Fibroblast of skin of back (primary cell): ENCODE data around the gene MUS81.

Experiments used
- DNase-seq: peaks from one replicate; pipeline ENCODE4 v3.0.0-alpha.2; 2013

Gene MUS81

DNA sequence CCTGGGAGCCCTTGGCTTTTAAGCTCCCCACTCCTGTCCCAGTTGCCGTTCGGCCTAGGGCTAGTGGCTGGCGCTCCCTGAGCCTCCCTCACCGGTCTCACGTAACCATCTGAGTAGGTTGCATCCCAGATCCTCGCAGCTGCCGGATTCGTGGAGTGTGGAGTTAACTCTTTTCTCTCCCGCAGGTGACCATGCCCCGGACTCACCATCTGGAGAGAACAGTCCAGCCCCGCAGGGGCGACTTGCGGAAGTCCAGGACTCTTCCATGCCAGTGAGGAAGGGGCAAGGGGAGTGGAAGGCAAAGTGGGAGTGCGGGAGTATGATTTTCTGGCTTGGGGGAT is 902 bp downstream of the MUS81 start:
- no peak for DNase-seq

DNA sequence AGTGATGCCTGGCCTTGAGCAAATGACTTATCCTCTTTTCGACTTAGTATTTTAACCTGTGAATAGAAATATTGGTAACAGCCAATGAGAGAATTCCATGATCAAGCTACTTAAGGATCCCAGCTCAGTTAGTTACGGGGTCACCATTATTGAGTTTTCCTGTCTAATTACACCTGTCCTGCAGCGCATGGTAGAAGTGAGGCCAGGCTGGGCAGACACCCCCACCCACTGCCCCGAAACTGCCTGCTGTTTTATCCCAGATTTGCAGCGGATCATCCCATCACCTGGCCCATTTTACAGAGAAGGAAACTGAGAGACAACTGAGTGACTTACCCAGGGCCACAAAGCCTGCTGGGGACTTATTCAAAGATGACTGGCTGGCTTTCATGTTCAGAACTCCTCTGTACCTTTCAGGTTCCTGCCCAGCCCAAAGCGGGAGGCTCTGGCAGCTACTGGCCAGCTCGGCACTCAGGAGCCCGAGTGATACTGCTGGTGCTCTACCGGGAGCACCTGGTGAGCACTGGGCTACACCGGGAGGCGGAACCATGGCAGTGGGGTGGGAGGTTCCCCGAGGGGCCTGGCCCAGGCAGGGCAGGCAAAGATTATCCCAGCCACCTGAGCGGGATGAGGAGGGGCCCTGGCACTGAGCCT is 1.4 kb downstream of the MUS81 start:
- no peak for DNase-seq

DNA sequence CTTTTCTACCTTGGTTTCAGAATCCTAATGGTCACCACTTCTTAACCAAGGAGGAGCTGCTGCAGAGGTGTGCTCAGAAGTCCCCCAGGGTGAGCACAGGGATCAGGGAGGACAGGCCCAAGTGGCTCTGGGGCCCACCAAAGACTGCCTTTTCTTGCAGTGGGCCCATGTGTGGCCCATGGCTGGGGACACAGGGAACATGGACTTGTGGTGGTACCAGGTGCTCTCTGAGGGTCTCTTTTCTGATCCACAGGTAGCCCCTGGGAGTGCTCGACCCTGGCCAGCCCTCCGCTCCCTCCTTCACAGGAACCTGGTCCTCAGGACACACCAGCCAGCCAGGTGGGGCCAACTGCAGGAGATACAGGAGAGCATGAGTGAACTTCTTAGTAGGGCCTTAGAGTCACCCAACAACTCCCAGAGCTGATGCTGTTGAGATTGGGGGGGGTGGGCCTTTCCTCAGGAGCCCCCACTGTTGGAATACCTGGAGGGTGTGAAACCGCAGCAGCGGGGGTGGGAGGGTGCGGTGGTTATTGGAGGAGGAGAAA is 2.0 kb downstream of the MUS81 start:
- no peak for DNase-seq

DNA sequence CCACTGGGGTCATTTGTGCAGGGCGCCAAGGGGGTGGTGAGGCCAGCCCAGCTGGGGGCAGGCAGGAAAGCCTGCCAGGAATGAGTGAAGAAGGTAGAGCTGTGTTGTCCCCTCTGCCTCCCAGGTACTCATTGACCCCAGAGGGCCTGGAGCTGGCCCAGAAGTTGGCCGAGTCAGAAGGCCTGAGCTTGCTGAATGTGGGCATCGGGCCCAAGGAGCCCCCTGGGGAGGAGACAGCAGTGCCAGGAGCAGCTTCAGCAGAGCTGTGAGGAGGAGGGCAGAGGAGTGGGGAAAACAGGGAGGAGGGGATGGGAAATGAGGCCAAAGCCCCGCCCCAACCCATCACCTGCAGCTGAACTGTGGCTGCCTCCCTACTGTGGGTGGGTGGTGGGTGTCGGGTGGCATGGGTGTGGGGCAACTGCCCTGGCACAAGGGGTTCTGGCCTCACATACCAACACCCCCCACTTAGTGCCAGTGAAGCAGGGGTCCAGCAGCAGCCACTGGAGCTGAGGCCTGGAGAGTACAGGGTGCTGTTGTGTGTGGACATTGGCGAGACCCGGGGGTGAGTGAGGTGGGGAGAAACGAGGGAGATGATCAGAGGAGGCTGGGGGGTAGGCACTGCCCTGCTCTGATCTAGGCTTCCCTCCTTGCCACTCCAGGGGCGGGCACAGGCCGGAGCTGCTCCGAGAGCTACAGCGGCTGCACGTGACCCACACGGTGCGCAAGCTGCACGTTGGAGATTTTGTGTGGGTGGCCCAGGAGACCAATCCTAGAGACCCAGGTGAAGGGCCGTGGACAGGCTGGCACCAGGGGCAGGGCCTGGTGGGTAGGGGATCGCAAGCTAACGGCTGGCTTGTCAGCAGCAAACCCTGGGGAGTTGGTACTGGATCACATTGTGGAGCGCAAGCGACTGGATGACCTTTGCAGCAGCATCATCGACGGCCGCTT is 3.0 kb downstream of the MUS81 start:
- no peak for DNase-seq

DNA sequence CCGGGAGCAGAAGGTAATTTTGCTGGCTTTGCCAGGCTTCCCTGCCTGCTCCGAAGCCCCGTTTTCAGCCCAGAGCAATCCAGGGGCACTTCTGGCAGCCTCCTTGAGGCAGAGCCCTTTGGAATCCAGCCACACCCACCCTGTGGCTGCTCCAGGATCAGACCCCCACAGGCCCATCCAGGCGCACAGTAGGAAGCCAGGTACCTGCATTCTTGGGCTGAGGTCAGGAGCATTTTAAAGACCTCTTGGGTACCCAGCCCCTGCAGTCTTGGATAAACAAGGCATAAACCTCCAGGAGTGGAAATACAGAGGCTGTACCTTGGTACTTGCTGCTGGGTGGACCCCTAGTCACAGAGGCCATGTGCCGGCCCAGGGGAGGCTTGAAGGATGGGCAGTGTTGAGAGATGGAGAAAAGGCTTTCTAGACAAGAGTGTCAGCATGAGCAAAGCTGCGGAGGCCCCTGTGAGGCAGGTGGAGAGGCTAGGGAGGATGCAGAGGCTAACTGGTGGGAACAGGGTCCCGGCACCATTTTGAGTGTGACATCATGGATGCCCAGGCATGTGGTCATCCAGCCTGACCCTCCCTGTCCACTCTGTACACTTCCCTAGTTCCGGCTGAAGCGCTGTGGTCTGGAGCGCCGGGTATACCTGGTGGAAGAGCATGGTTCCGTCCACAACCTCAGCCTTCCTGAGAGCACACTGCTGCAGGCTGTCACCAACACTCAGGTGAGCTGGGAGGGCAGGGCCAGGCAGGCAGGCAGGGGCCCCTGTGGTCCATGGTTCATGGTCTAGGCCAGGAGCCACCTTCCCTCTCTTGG is 3.9 kb downstream of the MUS81 start:
- DNase-seq: no peak

DNA sequence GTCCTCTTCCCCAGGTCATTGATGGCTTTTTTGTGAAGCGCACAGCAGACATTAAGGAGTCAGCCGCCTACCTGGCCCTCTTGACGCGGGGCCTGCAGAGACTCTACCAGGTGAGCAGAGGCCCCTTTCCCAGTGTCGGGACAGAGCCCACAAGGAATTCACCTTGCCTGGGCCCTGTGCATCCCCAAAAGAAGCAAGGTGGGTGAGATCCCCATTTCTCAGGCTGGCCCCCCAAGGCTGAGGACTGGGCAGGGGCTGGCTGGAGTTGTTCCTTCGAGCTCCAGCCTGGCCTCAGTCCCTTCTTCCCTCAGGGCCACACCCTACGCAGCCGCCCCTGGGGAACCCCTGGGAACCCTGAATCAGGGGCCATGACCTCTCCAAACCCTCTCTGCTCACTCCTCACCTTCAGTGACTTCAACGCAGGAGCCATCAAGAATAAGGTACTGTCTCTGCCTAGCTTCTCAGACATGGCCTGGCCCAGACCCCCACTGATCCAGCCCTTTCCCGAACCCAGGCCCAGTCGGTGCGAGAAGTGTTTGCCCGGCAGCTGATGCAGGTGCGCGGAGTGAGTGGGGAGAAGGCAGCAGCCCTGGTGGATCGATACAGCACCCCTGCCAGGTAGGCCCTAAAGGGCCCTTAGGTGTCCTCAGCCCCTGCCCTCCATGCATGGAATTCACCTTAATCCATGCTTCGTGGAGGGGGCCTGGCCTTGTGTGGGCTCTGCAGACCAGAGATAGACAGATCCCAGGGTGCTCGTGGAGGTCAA is 4.7 kb downstream of the MUS81 start:
- no peak for DNase-seq

DNA sequence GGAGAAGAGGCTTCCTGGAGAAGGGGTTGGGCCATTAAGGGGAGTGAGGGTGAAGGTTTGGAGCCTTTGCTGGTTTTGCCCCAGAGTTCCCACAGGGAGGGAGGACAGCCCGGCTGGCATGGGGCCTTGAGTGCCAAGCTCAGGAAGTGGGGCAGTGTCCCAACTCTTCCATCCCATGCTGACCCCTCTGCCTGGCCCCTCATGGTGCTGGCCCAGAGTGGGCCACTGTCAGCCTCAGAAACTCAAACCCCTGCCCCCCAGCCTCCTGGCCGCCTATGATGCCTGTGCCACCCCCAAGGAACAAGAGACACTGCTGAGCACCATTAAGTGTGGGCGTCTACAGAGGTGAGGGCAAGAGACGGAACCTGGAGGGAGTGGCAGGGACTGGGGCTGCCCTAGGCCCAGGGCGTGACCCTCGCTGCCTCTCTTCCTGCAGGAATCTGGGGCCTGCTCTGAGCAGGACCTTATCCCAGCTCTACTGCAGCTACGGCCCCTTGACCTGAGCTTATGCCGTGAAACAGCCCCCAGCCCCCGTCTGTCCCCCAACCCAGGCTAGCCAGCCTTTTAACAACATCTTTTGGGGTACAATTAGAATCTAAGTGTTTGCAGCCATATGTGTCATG is 5.4 kb downstream of the MUS81 start:
- no peak for DNase-seq

DNA sequence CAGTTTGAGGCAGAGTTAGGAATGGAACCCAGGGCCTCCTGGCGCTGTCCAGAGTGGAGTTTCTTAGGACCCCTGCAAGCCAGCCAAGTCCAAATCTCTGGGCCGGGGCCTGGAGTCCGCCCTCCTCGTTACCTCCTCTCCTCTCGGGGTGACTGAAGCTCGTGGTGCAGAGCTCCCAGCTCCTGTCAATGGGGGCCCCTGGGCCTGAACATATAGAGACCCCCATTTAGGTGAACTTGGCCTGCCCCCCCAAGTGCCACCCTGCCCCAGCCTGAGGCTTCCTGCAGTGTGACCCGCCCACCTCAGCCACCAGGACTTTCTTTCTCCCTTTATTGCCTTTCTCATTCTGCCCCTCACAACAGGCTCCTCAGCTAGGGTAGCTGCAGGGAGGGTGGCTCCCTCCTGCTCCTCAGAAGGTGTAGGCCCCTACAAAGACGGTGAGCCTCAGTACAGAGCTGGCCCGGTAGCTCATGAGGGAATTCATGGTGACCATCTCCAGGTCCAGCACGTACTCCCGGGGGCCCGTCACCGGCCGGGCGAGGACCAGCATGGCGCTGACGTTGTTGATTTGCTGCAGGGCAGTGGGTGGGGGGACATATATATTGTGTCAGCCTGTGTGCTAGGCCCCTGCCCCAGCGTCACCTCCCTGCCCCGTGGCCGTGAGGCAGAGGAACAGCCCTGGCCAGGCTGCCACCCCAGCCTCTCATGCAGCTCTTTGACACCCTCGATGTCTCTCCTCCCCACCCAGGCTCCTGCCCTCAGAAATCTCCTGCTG is 6.5 kb downstream of the MUS81 start:
- DNase-seq: no peak

DNA sequence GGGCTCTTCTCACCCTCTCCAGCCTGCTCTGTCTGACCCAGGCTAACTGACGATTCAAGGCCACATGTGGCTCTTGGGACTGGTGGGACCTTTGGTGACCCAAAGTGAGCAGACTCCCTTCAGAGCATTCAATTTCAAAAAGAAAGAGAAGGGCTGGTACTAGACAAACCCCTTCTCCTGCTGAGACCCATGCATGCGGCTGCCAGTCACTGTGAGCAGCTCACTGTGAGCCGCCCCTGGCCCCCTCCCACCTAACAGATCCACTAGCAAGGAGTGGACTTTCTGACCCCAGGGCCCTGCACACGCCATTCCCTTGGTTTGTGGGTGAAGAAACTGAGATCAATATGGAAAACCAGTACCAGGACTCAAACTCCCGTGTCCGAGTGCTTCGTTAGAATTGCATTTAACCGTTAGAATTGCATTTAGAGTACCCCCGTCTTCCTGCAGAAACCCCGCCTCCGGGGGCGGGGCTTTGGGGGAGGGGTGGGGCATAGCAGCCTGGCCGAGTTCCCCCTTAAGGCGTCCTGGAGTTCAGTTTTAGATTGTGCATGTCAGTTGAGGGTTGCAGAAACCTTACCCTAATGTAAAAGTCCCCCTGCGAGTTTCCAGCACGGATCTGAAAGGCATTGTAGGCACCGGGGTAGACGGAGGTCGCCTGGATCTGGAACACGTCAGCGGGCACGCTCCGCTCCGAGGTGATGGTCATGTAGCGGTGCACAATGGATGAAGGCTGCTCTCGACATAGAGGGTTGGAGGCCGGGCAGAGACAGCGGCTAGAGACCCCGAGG is 7.2 kb downstream of the MUS81 start:
- no peak for DNase-seq

DNA sequence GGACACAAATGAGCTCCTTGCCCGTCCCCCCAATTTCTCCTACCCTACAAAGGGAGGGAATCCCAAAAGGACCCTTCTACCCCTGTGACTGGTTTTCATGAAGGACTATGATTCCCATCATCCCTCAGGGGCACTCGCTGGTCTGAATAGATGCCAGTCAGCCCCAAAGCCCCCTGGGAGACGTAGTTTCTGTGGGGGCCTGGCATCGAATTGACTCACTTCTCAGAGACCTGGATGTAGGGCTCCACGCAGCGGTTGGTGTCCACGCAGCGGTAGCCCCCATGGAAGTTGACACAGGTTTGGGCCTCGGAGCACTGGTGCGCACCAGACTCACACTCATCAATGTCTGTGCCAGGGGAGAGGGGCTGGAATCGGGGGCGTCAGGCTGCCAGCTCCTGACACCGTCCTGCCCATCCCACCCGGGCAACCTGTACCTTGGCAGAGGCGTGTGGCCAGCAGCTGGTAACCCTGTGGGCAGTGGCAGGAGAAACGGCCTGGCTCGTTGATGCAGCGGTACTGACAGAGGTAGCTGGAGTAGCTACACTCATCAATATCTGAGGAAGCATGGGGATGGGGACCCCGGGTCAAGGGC is 7.9 kb downstream of the MUS81 start:
- peak; percentile 37 for DNase-seq

DNA sequence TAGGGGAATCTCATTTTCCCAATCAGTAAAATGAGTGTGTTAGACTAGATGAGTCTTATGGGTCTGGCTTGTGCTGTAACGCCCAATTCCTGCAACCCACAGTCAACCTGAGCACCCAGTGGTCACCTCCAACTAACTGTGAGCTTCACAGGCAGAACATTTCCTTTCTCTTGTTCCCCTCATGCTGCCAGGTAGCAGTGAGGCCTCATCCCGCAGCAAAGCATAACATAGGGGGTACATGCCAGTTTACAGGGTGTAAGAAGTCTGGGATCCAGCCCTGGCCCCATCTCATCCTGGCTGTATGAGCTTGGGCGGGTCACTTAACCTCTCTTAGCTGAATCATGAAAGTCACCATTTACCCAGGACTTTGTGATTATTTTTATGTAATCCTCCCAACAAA is 8.7 kb downstream of the MUS81 start:
- DNase-seq: no peak

DNA sequence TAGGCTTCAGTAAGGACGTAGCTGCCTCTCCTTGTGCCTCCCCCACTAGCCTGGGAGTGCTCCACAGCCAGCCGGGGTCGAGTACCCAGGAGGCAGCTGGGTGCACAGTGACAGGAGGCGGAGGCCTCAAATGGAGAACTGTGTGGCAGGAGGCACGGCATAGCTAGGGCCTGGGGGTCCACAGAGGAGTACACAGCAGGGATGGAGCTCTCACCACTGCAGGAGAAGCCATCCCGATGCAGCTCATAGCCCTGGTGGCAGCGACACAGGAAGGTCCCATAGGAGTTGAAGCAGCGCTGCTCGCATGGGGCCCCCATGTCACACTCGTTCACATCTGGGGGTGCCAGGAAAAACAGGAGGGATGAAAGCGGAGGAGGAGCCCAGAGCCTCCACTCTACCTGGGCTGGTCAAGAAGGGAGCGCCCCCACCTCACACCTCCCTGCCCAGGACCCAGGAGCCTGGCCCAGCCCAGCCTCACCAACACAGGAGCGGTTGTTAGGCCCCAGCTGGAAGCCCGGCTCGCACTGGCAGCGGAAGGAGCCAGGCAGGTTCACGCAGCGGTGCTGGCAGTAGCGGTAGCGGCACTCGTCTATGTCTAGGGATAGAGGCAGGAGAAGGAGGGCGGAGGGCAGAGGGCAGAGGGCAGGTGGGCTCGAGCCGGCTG is 9.5 kb downstream of the MUS81 start:
- no peak for DNase-seq

DNA sequence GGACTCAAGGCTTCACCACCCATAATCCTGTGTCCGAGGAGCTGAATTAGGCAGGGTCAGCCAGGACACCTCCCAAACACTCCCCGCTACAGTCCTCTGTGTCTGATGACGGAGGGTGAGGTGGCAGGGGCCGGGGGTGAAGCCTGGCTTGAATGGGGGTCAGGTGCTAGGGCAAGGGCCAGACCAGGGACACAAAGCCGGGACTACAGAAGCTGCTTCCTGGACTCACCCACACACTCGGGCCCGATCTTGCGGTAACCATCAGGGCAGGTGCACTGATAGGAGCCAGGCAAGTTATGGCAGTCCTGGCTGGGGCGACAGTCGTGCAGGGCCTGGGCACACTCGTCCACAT is 10.1 kb downstream of the MUS81 start:
- DNase-seq: no peak

DNA sequence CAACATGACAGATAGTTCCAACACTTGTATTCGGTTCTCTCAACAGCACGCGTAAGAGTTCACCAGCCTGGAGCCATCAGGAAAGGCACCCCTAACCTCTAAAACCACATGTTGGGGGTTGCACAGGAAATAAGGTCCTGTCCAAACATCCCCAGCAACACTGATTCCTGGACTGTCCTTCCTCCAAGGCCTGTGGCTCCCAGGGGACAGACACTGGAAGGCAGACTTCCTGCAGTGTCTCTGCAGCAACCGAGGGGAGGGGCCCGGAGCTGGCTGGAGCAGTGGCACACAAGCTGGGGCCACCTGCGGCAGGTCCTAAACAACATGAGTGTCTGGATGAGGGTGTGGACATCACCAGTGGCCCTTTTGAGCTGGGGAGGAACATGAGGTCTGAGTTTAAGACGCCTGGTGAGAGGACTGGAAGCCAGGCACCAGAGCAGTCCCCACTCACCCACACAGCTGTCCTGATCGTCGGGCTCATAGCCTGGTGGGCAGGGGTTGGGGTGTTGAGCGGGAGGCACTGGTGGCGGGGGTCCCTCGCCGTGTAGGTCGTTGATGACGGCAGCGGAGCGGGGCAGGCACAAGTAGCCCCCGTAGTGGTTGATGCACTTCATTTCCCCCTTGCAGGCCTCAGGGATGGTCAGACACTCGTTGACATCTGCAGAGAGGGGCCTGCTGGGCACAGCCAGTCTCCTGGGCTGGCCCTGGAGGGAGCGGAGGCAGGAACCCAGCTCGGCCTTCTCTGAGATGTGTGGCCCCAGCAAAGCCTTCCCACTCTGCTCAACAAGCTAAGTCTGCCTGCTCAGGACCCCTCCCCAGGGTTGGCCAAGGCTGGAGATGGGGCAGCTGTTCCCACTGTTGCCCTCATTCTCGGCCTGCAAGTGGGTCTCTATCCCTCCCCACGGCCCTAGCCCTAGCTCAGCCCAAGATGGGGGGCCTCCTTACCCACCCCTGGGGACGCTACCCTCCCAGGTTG is 10.8 kb downstream of the MUS81 start:
- DNase-seq: peak; percentile 73

DNA sequence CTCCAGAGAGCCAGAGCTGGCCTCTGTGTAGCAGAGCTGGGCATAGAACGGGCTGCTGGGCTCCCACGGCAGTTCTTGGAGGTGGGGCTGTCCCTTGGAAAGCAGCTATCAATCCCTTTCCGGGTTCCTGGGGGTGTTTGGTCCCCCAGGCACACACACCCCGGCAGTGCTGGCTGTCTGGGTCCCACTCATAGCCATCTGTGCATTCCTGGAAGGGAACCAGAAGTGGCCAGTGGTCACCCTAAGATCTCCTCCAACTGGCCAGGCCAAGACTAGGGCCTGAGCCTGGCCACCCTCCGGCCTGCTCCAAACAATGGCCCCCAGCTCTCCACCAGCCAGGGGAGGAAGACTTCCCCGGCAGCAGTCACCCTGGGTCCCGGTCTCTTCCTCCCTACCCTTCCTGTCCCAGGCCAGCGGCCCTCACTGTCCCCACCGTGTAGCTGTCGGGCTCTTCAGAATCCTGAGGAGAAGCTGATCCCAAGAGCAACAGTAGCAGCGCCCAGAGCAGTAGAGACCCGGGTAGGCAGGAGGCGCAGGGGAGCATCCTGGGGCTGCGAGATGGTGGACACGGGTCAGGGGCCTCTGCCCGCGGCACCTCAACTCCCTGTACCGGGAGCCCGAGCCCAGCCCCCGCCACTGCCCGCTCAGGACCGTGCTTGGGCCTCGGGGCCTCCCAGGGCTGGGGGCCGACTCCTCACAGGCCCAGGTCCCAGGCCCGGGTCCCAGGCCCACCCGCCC is 11.7 kb downstream of the MUS81 start:
- DNase-seq: peak; percentile 52

DNA sequence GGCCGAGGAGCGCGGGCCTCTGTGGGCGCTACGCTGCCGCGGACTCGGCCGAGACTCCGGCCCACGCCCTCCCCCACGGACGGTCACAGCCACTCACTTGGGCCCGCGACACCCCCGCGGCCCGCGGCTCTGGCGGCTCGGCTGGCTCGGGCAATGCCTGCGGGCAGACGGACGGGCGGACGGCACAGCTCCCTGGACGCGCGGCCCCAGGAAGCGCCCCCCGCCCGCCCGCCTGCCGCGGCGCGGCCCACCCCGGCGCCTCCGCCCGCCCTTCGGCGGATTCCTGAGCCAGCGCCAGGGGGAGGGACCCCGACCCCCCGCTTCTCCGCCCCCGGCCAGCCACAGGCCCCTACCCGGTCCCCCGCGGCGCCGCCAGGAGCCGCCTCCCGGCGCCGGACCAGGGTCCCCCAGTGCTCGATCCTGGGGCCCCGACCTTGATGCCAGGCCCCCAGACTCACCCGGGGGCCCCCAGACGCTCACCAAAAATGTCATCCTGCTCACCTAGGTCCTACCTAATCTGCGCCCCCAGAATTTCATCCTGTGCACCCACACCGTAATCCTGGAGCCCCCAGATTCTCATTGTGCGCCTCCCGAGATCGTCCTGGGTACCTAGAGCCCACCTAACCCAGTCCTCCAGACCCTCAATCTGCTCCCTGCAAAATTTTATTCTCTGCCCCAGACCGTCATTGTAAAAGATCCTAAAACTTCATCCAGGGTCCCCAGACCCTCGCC is 12.5 kb downstream of the MUS81 start, which contains the start of gene EFEMP2:
Gene EFEMP2 (minus strand): TSS at position 215 of the 732 bp plus-strand sequence. CDS start 446 bp downstream, outside the sequence.
- peak; percentile 76 for DNase-seq
